HG03108 (cell line): ENCODE measurements around the gene PFKFB3.

Source experiments
- ATAC-seq: cut with Tn5 transposase; IDR thresholded peaks from one replicate; pipeline ENCODE4 v1.9.1; 2021; ENCODE audit warnings: moderate library complexity; ENCODE audit not compliant: unreplicated experiment

PFKFB3 gene

DNA sequence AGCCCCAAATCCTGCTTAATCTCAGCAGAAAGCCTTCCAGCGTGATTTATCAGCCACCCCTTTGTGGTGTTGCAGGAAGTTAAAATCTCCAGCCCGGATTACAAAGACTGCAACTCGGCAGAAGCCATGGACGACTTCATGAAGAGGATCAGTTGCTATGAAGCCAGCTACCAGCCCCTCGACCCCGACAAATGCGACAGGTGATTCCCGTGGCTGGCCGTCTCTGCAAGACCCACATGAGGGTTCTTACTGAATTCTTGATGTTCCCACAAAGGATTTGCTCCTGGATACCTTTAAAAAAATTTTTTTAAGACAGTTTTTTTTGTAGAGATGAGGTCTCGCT, 16.7 kb downstream of the PFKFB3 start:
- ATAC-seq = no peak

DNA sequence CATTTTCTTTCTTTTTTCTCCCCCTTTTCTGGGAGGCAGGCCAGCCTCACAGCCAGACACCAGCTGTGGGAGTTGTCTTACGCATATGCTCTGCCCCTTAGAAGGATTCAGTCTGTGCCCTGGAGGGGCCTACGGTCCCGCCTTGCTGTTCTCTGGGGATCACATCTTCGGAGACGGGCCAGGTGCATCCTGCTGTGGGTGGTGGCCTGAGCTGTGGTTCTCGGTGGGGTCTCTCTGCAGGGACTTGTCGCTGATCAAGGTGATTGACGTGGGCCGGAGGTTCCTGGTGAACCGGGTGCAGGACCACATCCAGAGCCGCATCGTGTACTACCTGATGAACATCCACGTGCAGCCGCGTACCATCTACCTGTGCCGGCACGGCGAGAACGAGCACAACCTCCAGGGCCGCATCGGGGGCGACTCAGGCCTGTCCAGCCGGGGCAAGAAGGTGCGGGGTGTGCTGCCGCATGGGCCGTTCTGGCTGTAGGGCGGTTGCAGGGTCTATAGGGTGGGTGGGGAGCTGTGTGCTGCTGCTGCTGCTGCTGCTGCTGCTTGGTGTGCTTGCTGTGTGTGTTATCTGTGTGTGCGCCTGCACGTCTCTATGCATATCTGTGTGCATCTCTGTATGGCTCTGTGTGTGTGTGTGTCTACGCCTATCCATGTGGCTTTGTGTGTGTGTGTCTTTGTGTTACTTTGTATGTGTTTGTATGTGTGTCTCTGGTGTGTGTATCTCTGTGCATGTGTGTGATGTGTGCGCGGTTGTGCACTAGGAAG, 17.9 kb downstream of the PFKFB3 start:
- no peak for ATAC-seq

- no peak for ATAC-seq
These were observed 18.6 kb downstream of the PFKFB3 start for GRCh38 chr10:6221192-6221940.

DNA sequence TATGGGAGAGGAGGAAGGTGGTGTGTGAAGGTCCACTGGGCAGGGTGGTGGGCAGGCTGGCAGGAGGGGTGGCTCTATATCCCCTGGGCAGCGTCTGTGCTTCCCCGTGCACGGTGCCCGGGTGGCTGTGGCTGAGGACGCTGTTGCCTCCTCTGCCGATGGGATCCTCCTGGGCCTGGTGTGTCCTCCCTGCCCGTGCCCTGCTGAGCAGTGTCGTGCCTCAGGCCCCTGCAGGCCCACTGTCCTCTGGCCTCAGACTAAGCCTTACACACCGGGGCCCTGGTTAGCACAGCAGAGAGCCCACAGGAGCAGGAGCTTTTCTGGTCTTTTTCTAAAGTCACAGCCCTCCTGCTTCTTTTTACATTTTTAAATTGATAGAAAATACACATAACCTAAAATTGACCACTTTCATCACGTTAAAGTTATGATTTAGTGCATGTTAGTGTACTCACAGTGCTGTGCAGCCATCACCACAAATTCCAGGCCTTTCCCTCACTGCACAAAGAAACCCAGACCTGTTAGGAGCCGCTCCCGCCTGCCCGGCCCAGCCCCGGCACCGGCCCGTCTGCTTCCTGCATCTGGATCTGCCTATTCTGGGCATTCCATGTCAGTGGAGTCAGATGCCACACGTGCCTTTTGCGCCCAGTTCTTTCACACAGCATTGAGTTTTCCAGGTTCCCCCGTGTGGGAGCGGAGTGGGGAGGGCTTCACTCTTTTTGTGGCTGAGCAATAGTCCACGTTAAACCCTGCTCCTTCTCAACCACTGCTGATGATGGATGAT, 19.4 kb downstream of the PFKFB3 start:
- ATAC-seq = no peak

DNA sequence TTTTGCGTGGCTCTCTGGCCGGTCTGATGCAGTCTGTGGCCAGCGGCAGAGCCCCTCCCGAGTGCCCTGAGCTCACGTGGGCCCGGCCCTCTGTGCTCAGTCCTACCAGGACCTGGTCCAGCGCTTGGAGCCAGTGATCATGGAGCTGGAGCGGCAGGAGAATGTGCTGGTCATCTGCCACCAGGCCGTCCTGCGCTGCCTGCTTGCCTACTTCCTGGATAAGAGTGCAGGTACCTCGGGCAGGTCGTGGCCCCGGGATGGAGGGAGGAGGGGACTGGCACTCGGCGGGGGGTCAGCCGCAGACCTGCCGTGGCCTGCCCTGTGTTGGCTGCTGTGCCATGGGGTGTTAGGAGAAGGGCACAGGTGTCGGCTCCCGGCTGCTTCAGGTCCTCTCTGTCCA, 20.0 kb downstream of the PFKFB3 start:
- no peak for ATAC-seq

GRCh38 chr10:6223981-6224380, 21.2 kb downstream of the PFKFB3 start:
- ATAC-seq = no peak

DNA sequence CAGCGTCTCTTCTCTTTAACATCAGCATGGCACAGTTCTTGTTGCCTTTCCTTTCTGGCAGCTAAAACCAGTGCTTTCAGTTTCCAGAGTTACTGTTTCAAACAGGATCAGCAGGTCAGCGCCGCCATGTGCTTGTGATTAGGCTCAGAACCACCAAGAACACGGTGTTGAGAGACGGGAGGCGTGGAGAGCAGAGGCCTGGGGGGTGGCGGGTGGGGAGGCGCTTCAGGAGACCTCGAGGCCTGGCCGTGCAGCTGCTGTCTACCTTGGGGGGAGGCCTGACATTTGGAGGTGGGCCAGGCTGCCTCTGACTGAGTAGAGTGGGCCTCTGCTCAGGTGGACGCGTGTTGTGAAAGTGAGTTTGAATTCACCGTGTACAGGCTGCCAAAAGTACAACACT, 22.0 kb downstream of the PFKFB3 start:
- ATAC-seq = no peak

GRCh38 chr10:6225263-6225814, 22.6 kb downstream of the PFKFB3 start:
- ATAC-seq = no peak

GRCh38 chr10:6226216-6226615, 23.5 kb downstream of the PFKFB3 start:
- no peak for ATAC-seq

GRCh38 chr10:6227346-6227745, 24.6 kb downstream of the PFKFB3 start:
- ATAC-seq = no peak

DNA sequence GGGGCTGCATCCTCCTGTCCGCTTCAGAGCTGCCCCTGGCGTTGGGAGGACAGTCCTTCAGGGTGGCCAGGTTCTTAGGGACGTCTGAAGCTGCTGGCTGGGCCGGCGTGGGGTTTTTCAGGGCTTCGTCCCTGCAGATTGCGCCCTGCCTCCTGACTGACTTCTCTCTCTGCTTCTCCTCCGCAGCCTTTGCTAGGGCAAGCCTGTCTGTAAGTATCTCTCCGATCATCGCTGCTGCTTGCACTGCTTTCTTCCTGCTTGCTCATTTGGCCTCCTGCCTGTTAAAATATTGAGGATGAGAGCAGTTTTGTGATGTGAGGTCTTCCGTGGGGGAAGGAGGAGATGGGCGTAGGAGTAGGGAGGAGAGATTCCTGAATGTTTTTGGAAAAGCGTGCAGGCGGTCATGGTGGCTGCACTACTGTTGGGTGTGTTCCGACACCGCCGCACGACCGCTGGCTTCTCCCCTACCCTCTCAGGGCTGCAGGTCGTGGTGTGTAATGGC, 25.3 kb downstream of the PFKFB3 start:
- ATAC-seq = no peak

- no peak for ATAC-seq
These were observed 25.9 kb downstream of the PFKFB3 start for GRCh38 chr10:6228647-6229046.

DNA sequence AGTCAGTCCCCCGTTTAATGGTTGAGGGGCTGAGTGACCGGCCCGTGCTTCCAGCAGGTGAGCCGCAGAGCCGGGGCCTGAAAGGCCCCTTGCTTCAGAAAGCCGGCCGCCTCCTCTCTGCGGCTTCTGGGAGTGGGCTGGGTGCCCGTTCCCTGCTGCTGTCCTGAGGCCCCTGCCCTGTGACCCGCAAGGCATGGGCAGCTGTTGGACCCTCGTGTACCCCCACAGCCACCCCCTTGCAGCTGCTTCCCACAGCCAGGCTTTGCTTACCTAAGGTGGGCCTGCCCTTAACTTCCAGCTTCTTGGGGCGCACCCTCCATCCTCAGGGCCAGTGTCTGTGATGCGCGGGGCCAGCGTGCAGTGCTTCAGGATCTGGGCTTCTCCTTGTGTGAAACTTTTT, 26.6 kb downstream of the PFKFB3 start:
- ATAC-seq = no peak

DNA sequence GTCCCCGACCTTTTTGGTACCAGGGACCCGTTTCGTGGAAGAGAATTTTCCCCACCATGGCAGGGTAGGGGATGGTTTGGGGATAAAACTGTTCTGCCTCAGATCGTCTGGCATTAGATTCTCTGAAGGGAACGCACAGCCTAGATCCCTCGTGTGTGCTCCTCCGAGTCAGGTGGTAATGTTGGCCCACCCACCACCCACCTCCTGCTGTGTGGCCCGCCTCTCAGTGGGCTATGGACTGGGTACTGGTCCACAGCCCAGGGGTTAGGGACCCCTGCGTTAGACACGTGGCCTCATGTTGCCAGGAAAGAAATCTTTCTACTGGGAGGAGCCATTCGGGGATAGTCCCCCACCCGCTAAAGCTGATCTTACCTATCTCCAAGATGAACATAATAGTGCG, 27.0 kb downstream of the PFKFB3 start:
- no peak for ATAC-seq

- ATAC-seq = no peak
These were observed 27.6 kb downstream of the PFKFB3 start for GRCh38 chr10:6230315-6230714.

GRCh38 chr10:6231146-6231545, 28.4 kb downstream of the PFKFB3 start:
- no peak for ATAC-seq

- ATAC-seq = no peak
These were observed 29.0 kb downstream of the PFKFB3 start for GRCh38 chr10:6231730-6232129.

DNA sequence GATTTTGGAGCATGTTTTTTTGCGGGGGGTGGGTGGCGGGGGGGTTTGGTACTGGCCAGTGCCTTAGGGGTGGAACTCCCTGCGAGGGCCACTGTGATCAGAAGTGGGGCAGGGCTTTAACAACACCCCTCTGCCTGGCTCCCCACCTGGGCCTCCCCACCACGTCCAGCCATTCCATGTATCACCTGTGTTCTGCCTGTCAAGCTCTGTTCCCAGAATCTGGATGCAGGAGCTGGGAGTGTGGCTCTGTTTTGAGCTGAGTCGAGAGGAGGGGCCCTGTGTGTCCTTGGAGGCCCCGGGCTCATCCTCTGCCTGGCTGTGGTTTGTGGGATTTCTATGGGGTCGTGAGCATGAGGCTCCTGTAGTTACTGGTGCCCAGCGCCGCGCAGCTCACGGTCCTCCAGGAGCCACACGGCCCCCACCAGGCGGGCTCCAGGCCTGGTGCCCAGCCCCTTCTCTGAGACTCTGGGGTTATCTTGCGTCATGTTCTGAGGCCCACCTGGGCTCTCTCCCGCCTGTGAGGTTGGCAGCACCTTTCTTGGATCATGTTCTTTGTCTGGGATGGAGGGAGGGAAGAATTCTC, 29.6 kb downstream of the PFKFB3 start:
- no peak for ATAC-seq

DNA sequence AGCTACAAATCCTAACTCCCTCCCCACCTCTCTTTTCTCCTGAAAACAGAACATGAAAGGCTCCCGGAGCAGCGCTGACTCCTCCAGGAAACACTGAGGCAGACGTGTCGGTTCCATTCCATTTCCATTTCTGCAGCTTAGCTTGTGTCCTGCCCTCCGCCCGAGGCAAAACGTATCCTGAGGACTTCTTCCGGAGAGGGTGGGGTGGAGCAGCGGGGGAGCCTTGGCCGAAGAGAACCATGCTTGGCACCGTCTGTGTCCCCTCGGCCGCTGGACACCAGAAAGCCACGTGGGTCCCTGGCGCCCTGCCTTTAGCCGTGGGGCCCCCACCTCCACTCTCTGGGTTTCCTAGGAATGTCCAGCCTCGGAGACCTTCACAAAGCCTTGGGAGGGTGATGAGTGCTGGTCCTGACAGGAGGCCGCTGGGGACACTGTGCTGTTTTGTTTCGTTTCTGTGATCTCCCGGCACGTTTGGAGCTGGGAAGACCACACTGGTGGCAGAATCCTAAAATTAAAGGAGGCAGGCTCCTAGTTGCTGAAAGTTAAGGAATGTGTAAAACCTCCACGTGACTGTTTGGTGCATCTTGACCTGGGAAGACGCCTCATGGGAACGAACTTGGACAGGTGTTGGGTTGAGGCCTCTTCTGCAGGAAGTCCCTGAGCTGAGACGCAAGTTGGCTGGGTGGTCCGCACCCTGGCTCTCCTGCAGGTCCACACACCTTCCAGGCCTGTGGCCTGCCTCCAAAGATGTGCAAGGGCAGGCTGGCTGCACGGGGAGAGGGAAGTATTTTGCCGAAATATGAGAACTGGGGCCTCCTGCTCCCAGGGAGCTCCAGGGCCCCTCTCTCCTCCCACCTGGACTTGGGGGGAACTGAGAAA, 30.4 kb downstream of the PFKFB3 start:
- ATAC-seq = no peak

DNA sequence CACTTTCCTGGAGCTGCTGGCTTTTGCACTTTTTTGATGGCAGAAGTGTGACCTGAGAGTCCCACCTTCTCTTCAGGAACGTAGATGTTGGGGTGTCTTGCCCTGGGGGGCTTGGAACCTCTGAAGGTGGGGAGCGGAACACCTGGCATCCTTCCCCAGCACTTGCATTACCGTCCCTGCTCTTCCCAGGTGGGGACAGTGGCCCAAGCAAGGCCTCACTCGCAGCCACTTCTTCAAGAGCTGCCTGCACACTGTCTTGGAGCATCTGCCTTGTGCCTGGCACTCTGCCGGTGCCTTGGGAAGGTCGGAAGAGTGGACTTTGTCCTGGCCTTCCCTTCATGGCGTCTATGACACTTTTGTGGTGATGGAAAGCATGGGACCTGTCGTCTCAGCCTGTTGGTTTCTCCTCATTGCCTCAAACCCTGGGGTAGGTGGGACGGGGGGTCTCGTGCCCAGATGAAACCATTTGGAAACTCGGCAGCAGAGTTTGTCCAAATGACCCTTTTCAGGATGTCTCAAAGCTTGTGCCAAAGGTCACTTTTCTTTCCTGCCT, 31.1 kb downstream of the PFKFB3 start:
- no peak for ATAC-seq
